Measurements from ENCODE around the gene CDK6. TPM values are rescaled to one million over a fixed set of nuclear protein-coding genes. Genes with fewer than 3 reads are reported as not detected.

Gene CDK6
- total and polyA plus RNA-seq, 10 of the 15 experiments (the other 5 are each of a cell fraction or from before 2014, with no cell fraction given) = 8.0 to 118 (median 45.8) TPM

GRCh38 chr7:92682330-92682729 lies 154.0 kb downstream of the CDK6 start:
- ChIA-PET RAD21 (ENCODE audit: unreplicated experiment) (no interaction called here), CTCF (no interaction called here), POLR2A (no interaction called here), SMC1A (ENCODE audit: uncharacterized antibody, unreplicated experiment) (no interaction called here)
- TF ChIP-seq MYC (IDR thresholded peaks at IDR 0.05; ENCODE audit: insufficient read depth, insufficient read length, insufficient replicate concordance, low read length, severe bottlenecking) (no peak), HDAC6 (IDR thresholded peaks at IDR 0.05; ENCODE audit: unreplicated experiment) (no peak), NFXL1 (IDR thresholded peaks at IDR 0.05; ENCODE audit: borderline replicate concordance) (no peak), ZZZ3 (IDR thresholded peaks at IDR 0.05; ENCODE audit: control insufficient read depth, insufficient read length, low read depth) (no peak), FOXM1 (IDR thresholded peaks at IDR 0.05; ENCODE audit: low read depth, low read length) (no peak), CBX5 (IDR thresholded peaks at IDR 0.05; ENCODE audit: low read depth) (no peak), ZNF274 (IDR thresholded peaks at IDR 0.05; ENCODE audit: insufficient read depth, insufficient read length) (no peak), SMC3 (IDR thresholded peaks at IDR 0.05; ENCODE audit: borderline replicate concordance, low read length) (no peak), IKZF2 (IDR thresholded peaks at IDR 0.05) (no peak), ZNF592 (IDR thresholded peaks at IDR 0.05) (no peak)
- TF ChIP-seq, protein P1, sequence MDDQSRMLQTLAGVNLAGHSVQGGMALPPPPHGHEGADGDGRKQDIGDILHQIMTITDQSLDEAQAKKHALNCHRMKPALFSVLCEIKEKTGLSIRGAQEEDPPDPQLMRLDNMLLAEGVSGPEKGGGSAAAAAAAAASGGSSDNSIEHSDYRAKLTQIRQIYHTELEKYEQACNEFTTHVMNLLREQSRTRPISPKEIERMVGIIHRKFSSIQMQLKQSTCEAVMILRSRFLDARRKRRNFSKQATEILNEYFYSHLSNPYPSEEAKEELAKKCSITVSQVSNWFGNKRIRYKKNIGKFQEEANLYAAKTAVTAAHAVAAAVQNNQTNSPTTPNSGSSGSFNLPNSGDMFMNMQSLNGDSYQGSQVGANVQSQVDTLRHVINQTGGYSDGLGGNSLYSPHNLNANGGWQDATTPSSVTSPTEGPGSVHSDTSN (IDR thresholded peaks at IDR 0.05; ENCODE audit: insufficient replicate concordance, low read depth, low read length) = no peak
- TF ChIP-seq, protein P2, sequence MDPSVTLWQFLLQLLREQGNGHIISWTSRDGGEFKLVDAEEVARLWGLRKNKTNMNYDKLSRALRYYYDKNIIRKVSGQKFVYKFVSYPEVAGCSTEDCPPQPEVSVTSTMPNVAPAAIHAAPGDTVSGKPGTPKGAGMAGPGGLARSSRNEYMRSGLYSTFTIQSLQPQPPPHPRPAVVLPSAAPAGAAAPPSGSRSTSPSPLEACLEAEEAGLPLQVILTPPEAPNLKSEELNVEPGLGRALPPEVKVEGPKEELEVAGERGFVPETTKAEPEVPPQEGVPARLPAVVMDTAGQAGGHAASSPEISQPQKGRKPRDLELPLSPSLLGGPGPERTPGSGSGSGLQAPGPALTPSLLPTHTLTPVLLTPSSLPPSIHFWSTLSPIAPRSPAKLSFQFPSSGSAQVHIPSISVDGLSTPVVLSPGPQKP (IDR thresholded peaks at IDR 0.05; ENCODE audit: low read depth, low read length) = no peak
- Histone ChIP-seq H2AFZ (ENCODE audit: control insufficient read depth, low read depth, low read length) (no peak overlapping the region), H3K9ac (ENCODE audit: control insufficient read depth, insufficient read depth, low read length) (no peak overlapping the region), H3K79me2 (ENCODE audit: control insufficient read depth, insufficient read depth, low read length) (no peaks in the 10 kb centered on the region; the same call in 1 of the 2 replicates), H3K4me3 (no peak overlapping the region), H3K4me2 (ENCODE audit: control insufficient read depth, insufficient read depth) (no peak overlapping the region), H3K9me3 (replicated peaks; ENCODE audit: control insufficient read depth, insufficient read depth, low read length) (no peaks in the 10 kb centered on the region; the same call in 2 of the 3 replicates), H4K20me1 (ENCODE audit: control insufficient read depth, insufficient read depth) (no peaks in the 10 kb centered on the region), H3K27ac (ENCODE audit: control insufficient read depth, insufficient read depth) (no peak overlapping the region), H3K36me3 (ENCODE audit: control insufficient read depth in 2 of 2, insufficient read depth in 2 of 2, low read length in 1 of 2) (0 out of 4 replicates have a peak, but pooled peaks cover 0 to 2% of the 10 kb centered on the region in 2 experiments), H3K4me1 (ENCODE audit: control insufficient read depth, insufficient read depth, low read length) (no peaks in the 10 kb centered on the region), H3K27me3 (replicated peaks in 1 of 2; ENCODE audit: control insufficient read depth in 2 of 2, insufficient read depth in 2 of 2, low read length in 1 of 2) (no peaks in the 10 kb centered on the region)
- ATAC-seq (no peak), FAIRE-seq (no peak), DNase-seq (ENCODE audit: low read depth, low spot score) (no peak)
- in situ Hi-C loops (cut with MboI) (no loop called here), intact Hi-C loops (cut with micrococcal nuclease; ENCODE audit: unreplicated experiment) (no loop called here)
- BruUV-seq (replicated peaks) = no TSS peak
- WGBS (ENCODE audit: insufficient coverage, insufficient replicate concordance, low lambda C conversion rate, missing lambda C conversion rate) = 84% methylated on average over 5 of the region's 5 CpGs

Measured in GM12878 (cell line).